Right renal pelvis (tissue), 4 donors: ENCODE results near the gene CLDN18. TPM values are rescaled to one million over a fixed set of nuclear protein-coding genes. Genes with fewer than 3 reads are reported as not detected.

Experiments used
- polyA plus RNA-seq, 4 donors: library from polyadenylated mRNA; unstranded; fragments of 120-200 nt; gene quantifications; one replicate each; pipeline ENCODE4 v1.2.1, GENCODE V29; 2013; ENCODE audit not compliant: insufficient read length in 4 of 4

Gene CLDN18
- polyA plus RNA-seq, 4 donors = 0.64 to 1.6 (median 1.2) TPM

Other genes starting within 250 kb of the CLDN18 start
- gene SOX14, start 245.8 kb upstream of the CLDN18 start, polyA plus RNA-seq = not detected
- gene DZIP1L, start 105.4 kb downstream of the CLDN18 start, polyA plus RNA-seq = 10 to 100 TPM; 13.4 to 16.8 (median 15.1) TPM
- gene A4GNT, start 122.2 kb downstream of the CLDN18 start, polyA plus RNA-seq = 1 to 10 TPM in 2 of 4 donors, under 1 TPM in 2; 0.78 to 1.7 (median 1.3) TPM
- gene DBR1, start 164.8 kb downstream of the CLDN18 start, polyA plus RNA-seq = 10 to 100 TPM; 18.6 to 24.7 (median 23.6) TPM
- 10 to 100 TPM; 41.9 to 51.1 (median 48.6) TPM for gene ARMC8, start 177.1 kb downstream of the CLDN18 start, polyA plus RNA-seq